Measurements from ENCODE around the gene ZBTB18. TPM values are rescaled to one million over a fixed set of nuclear protein-coding genes. Genes with fewer than 3 reads are reported as not detected.
A peak's percentile ranks its signal among the peaks of the same experiment; 100 is the strongest.
"Not testable (repeated sequence)": the region's sequence is repeated elsewhere in the genome, so short reads cannot be mapped to it uniquely, and the experiment has no call there.

ZBTB18 gene
- polyA plus RNA-seq (2013, experiment 1 of 2; ENCODE audit: insufficient read length), result 13.8 TPM
- polyA plus RNA-seq (2013, experiment 2 of 2; ENCODE audit: insufficient read length), result 16.7 TPM

DNA sequence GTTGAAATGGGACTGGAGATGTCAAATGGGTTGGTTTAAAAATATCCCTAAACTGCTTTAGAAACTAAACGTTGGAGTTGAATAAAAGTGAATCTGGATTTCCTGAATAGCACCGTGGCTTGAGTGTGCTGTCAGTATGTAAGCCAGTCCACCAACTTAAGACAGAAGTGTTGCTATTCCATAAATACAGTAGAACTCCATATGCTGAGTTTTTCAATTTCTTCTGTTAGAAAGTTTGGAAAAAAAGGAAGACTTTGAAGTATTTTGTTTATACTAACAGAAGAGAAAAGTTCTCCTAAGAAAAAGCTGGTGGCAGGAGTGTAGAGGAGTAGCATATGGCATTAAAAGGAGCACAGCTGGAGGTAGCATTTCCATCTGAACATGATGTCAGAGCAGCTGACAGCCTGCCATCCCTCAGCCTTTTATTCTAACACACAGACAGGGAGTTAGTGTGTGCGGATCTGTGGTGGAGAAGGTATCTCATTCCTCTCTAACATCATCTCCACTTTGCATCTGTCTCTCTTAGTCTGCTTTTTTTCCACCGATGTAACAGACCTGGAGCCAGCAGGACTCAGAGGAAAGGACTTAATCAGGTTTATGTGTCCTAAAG lies at the start of gene ZBTB18:
Gene ZBTB18 (plus strand): TSS at position 449 of the 610 bp plus-strand sequence. CDS start 149 bp downstream, at position 598.
- peak; percentile 78 for DNase-seq

DNA sequence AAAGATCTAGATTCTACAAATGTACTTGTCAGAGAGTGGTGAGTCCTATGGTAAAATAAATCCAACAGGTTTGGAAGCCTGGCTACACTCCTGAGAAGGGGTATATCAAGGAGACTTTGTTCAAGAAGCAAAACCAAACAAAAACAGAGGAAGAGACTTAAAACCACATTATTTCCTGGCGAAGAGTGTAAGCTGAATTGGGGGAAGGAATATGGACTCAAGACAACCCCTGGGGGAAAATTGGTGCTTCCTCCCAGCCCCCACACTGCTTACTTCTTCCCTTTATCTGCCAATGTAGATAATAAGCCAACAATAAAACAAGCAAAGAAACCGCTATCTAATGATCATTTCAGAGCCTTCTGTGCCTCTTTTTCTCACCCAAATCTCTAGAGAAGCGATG lies 48.4 kb upstream of the ZBTB18 start:
- no peak for DNase-seq

DNA sequence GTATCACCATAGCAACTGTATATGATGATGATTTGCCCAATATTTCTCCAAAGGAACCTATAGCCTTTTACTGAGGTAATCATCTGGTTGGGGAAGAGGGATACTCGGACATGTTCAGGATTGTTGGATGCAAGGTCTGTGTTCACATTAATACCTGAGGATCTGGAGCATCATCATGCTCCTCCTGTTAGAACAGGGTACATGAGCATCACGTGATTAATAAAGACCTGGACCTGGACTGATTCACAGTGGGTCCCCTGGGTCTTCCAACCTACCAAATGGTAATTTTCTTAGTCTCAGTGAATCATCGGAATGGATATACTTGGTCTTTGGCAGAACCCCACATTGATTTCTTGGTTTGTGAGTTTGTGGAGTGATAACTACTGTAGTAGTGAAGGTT lies 45.6 kb upstream of the ZBTB18 start:
- no peak for DNase-seq

DNA sequence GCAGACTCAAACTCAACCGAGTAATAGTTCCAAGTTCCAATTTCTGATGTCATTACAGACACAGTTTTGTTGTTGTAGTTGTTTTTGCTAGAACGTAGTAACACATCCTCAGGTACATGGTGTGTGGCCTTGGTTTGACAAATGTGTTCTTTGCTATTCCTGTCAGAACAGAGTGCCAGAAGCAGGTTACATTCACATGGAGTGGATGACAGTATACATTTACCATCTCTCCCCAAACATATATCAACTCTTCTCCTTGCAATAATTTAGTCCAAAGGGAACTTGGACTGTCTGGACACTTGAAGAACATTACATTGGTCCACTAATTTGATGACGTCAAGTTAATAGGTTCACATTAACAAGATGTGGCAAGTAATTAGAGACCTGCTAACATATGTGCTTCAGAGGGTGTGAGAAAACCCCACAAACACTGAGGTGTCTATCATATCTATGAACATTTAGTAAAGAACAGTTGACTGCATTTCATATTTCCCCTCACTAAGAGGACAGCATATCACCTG lies 44.6 kb upstream of the ZBTB18 start:
- no peak for DNase-seq

DNA sequence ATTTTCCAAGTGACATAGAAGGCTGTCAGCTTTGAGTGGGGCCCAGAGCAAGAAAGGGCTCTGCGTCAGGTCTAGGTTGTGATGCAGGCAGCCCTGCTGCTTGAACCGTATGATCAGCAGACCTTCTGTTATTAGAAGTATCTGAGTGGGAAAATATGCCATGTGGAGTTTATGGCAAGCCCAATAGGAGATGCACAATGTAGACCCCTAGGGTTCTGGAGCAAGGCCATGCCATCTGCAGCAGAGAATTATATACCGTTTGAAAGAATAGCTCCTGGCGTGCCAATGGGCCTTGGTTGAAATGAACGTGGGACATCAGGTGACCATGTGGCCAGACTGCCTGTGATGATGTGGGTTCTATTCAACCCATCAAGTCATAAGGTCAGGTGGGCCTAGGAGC lies 44.1 kb upstream of the ZBTB18 start:
- DNase-seq, result no peak

DNA sequence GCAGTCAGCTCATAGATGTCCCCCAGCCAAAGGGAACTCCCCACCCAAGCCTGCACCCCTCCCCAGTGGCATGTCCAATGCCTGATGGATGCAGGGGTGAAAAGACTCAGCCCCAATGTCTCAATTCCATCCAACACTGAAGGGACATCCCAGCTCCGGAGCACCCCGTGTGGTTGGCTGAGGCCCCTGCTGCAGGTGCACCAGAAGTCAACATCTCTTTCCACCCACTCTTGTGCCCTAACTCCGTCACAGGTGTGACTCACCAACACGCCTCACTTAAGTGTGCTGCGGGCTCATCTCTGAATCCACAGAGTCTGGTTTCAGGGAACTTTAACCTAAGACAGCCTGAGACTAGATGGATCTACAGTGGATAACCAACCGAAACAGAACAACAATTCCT lies 40.9 kb upstream of the ZBTB18 start:
- no peak for DNase-seq

DNA sequence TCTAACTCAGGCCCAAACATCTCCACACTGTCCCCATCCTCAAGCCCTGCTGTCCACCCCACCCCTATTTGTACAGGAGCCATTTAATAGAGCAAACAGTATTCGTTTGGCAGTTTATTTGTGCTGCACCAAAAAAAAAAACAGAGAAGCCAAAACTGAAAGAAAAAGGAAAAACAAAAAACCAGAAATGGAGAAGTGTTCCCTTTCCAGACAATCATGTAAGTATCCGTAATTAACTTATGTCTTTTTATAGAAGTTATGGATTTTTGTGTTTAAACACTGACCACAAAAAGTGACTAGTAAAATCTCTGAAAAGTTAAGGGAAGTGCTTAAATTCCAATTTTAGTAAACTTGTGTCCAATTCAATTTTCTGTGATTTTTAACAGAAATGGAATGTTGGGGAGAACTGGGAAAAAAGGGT lies 40.4 kb upstream of the ZBTB18 start:
- DNase-seq, result peak; percentile 9

DNA sequence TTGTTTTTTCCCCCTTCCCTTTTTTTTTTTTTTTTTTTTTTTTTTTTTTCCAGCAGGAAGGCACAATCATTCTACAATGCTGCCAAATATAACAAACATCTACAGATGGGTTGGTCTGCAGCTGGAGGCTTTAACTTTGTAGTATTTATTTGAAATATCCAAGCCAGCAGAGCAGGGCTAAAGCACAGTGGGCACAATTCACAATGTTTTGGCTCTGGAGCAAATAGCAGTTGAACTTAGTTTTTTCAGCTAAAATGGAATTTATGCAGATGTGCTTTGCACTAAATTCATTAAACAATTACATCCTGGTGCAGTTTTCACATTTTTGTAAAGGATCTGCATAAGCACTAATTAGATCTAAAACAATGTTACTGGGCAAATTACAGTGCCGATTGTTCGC lies 39.8 kb upstream of the ZBTB18 start:
- no peak for DNase-seq

DNA sequence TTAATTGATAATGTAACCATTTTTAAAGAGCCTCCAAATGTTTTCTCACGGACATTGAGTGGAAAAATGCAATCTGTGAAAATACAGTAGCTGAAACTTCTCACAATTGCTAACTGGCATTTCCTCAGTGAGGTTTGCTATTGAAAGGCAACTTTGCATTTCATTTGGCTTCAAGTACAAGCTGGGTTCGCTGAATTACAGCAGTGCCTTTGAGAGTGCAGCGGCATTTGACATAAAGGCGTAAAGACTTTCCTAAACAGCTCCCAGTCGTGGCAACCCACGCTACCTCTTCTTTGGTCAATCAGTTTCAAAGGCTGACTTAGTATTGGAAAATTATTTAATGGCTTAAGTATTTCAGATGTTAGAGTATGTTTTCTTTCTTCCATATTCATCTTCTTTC lies 39.3 kb upstream of the ZBTB18 start:
- no peak for DNase-seq

DNA sequence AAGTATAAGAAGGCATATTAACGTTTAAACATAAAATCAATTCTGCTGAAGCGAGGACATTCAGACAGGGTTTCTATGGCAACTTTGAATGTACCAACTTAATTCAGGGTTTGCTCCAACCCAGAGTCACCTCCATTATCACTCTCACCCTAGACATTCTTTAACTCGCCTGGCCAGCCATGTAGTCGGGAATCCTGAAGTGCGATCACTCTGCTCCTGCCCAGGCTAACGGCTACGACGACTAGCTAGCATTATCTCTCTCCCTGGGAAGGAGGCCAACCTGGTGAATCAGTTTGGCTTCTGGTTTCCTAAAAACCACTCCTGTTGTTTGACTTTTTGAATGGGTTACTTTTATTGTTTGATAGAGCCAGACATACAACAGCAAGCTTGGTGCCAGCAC lies 38.9 kb upstream of the ZBTB18 start:
- DNase-seq, result peak; percentile 21

DNA sequence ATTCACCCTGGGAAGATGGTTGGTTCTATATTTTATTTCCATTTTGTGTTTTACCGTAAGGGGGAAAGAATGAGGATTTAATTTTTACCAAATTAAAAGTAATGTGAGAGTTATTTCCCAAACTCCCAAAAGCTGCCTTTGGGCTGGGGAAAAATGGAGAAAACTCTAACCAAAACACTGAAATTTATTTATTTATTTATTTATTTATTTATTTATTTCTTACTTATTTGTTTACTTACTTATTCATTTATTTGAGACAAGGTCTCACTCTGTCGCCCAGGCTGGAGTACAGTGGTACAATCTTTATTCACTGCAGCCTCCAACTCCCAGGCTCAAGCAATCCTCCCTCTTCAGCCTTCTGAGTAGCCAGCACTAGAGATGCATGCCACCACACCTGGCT lies 38.0 kb upstream of the ZBTB18 start:
- DNase-seq, result no peak

DNA sequence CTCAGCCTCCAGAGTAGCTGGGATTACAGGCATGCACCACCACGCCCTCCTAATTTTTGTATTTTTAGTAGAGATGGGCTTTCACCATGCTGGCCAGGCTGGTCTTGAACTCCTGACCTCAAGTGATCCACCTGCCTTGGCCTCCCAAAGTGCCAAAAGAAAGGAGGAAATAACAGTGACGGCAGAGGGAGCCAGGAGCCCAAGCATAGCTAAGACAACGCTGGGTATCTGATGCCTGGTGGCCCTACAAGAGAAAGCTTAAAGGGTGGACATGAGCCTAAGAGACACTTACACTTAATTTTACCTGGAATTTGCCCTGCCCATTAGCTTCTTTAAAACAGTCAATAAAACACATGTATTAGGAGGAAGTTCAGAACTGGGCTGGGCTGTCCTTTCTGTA lies 36.2 kb upstream of the ZBTB18 start:
- not testable (repeated sequence) for DNase-seq

DNA sequence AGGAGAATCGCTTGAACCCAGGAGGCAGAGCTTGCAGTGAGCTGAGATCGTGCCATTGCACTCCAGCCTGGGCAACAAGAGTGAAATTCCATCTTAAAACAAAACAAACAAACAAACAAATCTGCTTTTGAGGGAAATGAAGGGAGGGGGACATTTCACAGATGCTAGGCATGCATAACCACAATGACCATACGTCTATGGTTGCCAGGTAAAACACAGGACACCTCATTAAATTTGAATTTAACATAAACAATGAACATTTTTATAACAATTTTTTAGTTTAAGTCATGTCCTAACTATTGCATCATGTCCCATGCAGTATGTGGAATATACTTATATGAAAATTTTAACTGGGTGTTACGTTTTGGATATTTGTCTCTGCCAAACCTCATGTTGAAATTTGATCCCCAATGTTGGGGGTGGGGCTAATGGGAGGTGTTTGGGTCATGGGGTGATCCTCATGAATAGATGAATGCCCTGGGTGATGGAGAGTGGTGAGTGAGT lies 31.0 kb upstream of the ZBTB18 start:
- peak; percentile 24 for DNase-seq

DNA sequence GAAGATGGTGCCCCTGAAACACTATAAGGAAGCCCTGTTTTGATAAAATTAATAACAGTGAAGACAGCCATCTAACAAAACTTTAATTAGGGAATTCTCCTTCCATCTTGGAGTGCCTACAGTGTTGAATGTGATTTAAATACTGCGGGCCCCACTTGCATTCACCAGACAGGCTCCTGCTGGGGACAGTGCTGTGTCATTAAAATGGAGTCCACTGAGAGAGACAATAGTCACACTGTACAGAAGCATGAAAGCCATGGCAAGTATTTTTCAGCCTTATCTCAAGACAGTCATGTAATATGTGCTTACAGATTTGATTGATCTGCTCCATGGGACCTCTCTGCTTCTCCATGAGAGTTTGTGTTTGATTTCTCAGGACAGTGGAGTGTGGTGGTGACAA lies 29.7 kb upstream of the ZBTB18 start:
- DNase-seq, result no peak

DNA sequence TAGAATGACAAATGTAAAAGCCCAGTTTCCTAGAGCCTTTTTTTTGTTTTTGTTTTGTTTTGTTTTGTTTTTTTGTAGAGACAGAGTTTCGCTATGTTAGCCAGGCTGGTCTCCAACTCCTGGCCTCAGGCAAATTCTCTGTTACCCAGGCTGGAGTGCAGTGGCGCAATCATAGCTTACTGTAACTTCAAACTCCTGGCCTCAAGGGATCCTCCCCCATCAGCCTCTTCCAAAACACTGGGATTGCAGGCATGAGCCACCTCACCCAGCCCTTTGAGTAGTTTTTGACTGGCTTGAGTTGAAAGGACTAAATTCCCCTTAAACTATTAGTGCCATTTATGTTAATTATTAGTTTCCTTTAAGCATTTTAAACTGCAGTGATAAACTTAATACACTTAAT lies 28.8 kb upstream of the ZBTB18 start:
- peak; percentile 38 for DNase-seq

DNA sequence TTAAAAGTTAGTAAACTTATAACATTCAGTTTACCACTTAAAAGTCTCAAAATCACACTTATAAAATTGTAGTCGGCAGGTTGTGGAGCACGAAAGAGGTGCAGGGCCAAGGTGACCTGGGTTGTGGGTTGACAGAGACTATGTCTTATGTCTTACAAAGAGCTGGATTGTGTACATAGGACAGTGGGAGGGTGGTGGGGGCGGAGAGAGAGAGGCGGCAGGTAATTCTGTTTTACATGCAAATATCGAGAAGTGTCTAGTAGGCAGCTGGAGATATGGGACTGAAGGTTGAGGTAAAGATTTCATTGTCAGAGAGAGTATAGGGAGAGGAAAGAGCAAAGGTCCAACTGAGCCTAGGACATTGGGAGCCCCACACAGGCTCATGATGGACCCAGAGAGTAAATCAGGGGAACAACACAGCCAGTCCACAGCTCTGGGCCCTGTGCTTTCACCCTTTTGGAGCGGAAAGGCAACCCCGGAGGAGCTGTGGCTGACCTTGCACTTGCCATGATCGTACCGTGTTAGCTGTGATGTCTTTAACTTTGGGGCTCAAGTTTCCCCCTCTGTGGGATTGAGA lies 28.1 kb upstream of the ZBTB18 start:
- DNase-seq, result no peak

DNA sequence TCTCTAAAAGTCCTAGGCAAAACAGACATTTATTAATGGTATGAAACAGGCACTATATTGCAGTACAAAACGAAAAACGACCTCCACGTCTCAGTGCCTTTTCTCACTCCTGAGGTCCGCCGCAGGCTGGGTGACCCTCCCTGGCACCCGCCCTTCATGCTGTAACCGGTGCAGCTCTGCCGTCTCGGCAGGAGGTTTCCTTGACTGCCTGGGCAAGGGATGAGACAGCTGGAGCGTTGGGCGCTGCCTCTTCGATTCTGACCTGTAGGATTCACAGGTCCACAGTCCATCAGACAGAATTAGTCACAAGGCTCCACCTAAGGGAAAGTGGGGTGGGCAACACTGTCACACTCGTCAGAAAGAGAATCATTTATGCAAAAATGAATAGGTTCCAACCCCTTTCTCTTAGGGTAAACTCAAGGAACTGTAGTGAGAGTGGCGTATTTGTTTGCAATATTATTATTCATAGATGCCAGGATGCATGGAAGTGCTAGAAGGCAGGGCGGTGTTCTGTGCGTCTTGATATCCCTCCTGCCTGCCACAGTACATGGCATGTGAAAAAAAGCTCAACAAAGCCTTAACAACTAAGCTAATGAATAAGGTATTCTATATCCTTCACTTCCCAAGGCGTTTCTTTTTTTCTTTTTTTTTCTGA lies 23.5 kb upstream of the ZBTB18 start:
- DNase-seq, result no peak

DNA sequence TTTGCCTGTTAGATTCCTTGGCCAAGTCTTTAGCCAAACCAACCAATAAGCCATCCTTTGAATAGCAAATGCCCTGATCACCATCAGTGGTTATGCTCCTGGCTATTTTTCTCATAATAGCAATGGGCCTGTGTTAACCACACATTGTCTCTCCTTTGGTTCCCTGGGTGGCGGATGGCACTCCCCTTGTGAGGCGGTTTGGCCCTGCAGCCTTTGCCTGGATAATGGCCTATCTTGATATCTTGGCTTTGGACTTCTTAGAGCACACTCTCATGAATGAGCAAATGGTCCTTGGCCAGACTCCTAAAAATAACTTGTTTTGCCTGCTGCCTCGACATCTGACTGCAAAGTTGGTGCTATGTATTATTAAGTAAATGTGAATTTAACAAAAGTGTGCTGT lies 22.4 kb upstream of the ZBTB18 start:
- no peak for DNase-seq

DNA sequence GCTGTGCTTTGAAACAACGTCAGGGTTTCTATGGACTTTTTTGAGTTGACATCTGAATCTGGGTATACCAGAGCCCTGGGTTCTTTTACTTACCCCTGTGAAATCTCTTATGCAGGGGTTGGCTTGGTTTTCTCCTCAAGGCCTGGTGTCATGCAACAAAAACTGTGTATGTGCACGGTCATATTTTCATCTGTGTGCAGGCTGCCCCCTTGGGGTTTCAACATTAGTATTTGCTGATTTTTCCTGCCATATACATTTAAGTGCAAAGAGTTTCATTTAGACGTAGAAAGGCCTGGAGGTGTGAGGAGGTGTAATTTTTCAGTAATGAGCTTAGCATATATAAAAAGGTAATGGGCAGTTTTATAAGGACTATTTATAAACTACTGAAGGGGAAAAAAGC lies 22.0 kb upstream of the ZBTB18 start:
- DNase-seq, result peak; percentile 18

DNA sequence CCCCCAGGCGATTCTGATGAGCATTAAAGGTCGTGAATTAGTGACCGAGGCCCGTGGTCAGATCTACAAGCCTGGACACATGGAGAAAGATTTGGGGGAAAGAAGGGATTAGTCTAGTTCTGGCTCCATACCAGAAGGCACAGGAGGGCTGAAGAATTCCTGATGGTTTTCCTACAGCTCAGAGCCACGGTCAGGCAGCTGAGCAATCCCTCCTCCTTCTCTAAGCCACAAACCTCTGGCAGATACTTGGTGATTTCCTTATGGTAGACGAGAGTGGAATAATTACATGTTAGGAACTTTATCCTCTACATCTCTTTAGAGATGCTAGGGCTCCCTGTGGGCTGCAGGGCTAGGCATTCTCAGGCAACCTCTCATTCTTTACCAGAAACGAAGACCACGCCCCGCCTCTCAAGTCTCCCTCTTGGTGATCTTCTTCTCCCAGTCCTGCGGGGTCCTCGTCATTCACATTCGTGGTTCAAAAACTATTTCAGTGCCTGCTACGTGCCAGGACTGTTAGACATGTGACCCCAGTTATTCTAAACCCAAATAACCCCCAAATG lies 20.5 kb upstream of the ZBTB18 start:
- peak; percentile 48 for DNase-seq

DNA sequence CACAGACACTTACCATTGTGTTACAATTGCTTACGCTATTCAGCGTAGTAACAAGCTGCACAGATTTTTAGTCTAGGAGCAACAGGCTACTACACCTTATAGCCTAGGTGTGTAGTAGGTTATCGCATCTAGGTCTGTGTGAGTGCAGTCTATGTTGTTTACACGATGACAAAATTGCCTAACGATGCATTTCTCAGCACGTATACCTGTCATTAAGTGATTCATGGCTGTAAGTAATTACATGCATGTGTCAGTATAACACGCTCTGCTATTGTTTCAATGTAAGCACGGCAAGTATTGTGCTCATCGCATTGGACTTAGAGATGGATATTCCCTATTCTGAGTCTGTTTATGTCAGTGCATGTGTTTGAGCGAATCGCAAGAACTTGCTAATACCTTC lies 15.7 kb upstream of the ZBTB18 start:
- no peak for DNase-seq

DNA sequence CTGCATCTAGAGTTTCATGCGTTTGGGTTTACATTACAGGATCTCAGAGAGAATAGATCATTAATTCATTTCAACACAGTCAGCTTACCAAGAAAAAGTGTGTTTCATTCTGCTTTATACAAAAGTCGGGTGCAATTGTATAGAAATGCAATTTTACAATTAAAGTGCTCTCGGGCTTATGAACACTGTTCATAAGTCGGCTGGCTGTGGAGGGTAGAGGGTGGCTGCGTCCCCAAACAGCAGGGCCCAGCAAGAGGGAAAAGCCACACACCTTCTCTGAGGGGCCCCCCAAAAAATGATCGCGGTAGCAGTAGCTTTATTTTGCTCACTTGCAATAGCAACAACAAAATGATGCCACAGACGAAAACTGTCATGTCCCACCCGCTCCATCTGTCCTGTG lies 13.8 kb upstream of the ZBTB18 start:
- no peak for DNase-seq

DNA sequence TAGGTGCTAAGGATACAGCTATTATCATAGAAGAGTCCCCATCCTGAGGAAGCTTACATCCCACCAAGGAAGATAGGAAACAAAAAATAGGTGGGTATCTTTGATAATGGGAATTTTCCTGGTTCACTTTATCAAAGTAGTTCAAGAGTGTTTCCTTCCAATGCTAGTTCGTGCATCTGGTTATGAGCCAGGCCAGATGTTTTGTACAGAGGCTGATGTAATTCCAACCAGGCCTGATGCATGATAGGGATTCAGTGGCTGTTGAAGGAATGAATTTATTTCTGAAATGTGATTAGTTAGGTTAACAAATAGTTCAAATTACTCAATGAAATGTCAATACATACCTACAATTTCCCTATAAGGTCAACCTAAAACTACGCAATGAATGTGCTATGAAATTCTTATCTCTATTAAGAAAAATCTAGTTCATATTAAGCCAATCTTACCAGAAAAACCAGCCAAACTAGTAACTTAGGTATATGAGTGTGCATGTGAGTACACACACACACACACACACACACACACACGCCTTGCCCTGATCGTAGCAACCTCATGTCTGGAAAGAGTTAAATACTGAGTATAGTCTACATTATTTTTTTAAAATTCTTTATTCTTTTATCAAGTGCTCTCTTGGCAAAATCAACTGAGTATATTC lies 9.5 kb upstream of the ZBTB18 start:
- DNase-seq, result no peak

All from fibroblast of skin of scalp (primary cell).